GM06990 (cell line): ENCODE measurements around the gene TUB.

Experiments used
- DNase-seq: peaks from one replicate; pipeline ENCODE4 v3.0.0-alpha.2; 2011; ENCODE audit not compliant: insufficient read length; ENCODE audit errors: extremely low read depth
- H3K27me3 ChIP-seq: replicated peaks from 2 replicates; pipeline ENCODE4 v1.6.0; 2011; ENCODE audit warnings: low read length; ENCODE audit not compliant: control insufficient read depth, insufficient read depth
- H3K36me3 ChIP-seq: 2 replicates; pipeline ENCODE4 v1.5.1; 2011; ENCODE audit warnings: low read length; ENCODE audit not compliant: control insufficient read depth, insufficient read depth
- H3K4me3 ChIP-seq: replicated peaks from 2 replicates; pipeline ENCODE4 v1.5.1; 2011; ENCODE audit warnings: low read depth, mild to moderate bottlenecking, control low read depth, low read length
- TF ChIP-seq, protein P1 (sequence below): IDR thresholded peaks from 2 replicates; pipeline ENCODE4 v1.5.1; 2011; ENCODE audit warnings: low read length, control low read depth, mild to moderate bottlenecking, inconsistent platforms; ENCODE audit not compliant: insufficient read depth, poor library complexity, severe bottlenecking

Gene TUB

GRCh38 chr11:8075119-8075726, 5.8 kb upstream of the TUB start:
- Histone ChIP-seq H3K36me3 (no peaks in the 10 kb centered on the region), H3K27me3 (peaks cover 6% of the 10 kb centered on the region), H3K4me3 (no peak overlapping the region)
- TF ChIP-seq, protein P1, sequence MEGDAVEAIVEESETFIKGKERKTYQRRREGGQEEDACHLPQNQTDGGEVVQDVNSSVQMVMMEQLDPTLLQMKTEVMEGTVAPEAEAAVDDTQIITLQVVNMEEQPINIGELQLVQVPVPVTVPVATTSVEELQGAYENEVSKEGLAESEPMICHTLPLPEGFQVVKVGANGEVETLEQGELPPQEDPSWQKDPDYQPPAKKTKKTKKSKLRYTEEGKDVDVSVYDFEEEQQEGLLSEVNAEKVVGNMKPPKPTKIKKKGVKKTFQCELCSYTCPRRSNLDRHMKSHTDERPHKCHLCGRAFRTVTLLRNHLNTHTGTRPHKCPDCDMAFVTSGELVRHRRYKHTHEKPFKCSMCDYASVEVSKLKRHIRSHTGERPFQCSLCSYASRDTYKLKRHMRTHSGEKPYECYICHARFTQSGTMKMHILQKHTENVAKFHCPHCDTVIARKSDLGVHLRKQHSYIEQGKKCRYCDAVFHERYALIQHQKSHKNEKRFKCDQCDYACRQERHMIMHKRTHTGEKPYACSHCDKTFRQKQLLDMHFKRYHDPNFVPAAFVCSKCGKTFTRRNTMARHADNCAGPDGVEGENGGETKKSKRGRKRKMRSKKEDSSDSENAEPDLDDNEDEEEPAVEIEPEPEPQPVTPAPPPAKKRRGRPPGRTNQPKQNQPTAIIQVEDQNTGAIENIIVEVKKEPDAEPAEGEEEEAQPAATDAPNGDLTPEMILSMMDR: no peak
- DNase-seq: no peak

DNA sequence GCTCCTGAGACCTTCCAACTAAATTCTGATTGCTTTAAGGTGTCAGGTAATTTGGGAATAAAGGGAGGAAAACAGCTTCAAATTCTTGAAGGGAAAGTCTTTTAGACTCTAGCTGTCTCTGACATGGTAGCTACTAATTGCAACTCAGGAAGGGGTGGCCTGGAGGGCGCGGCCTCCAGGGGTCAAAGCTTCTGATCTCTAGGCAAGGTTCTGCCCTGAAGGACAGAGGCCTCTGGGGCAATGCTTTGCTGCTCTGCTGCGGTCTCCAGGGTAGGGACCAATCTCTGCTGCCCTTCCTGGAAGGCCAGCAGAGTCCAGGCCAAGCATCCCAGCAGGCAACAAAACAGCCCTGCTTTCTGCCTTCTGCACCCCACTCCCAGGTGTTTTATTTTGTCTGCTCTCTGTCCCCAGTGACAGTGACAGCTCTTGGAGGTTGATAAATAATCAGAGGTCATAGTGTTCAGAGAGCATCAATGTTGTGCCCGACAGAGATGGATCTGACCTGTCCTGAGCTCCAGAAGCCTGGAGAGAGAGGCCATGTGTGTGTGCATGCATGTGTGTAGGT, 1.8 kb upstream of the TUB start:
- Histone ChIP-seq H3K27me3 (peaks cover 5% of the 10 kb centered on the region), H3K36me3 (no peaks in the 10 kb centered on the region), H3K4me3 (no peak overlapping the region)
- TF ChIP-seq, protein P1: no peak
- DNase-seq: no peak

DNA sequence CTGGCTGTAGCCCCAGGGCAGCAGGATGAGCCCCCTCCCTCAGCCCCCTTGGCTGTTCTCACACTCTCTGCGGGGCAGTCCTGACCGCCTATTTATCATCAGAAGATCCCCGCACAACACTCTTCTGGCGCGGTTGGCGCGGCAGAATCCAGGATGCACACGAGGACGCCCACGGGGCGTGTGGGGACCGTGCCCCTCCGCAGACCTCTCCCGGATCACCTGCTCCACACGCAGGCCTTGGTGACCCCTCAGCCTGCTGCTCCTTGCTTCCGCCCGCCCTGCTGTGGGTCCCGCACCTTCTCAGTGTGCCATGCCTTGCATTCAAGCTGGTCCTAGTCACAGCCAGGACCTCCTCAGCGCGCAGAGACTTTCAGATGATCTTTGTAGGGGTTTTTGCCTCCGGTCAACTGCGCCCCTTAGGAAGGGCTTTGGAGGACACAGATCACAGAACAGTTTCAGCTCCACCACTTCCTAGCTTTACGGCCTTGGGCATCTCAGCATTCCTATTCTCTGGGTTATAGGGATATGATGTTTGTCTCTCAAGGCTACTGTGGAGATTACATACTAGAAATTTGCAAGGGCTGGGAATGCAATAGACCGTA, 841 bp upstream of the TUB start:
- no peak overlapping the region for H3K4me3 ChIP-seq
- peaks cover 5% of the 10 kb centered on the region for H3K27me3 ChIP-seq
- DNase-seq: no peak
- H3K36me3 ChIP-seq: no peaks in the 10 kb centered on the region
- TF ChIP-seq, protein P1: no peak

GRCh38 chr11:8081591-8082250, 710 bp downstream of the TUB start:
- Histone ChIP-seq H3K36me3 (no peaks in the 10 kb centered on the region), H3K4me3 (no peak overlapping the region), H3K27me3 (peaks cover 2% of the 10 kb centered on the region; the same call in 1 of the 2 replicates)
- TF ChIP-seq, protein P1: no peak
- no peak for DNase-seq

DNA sequence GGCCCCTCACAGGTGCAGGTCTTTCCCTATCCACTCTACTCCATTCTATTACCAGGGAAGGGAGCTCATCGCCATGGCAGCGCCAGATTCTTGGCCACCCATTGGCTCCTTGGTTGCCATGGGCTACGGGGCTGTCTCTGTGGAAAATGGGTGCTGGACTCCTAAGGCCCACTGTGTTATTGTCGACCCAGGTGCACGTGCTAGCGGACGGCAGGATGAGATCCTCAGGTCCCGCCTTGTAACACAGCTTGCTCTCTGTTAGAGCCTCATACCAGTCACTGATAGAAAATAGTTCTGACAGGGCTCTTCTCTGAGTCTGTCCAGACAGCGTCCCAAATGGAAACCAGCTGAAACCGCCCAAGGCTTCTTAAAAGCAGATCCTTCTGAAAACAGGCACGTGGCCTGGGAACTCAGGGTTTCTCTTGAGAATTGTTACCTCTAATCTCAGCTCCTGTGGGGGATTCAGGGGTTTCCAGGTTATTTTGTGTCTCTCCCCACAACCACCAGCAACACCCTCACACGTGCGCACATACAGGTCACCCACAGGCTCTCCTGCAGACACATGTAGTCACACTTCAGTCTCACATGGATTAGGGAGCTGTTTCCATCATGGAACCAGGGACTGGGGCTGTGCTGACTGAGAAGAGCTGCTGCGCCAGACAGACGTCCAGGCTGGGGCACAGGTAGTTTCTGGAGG, 1.5 kb downstream of the TUB start:
- peaks cover 2% of the 10 kb centered on the region; the same call in 1 of the 2 replicates for H3K27me3 ChIP-seq
- TF ChIP-seq, protein P1: no peak
- no peak for DNase-seq
- H3K36me3 ChIP-seq: no peaks in the 10 kb centered on the region
- no peak overlapping the region for H3K4me3 ChIP-seq
